Heart right ventricle (tissue), 16 donors: ENCODE data around the gene ENKD1. TPM values are rescaled to one million over a fixed set of nuclear protein-coding genes. Genes with fewer than 3 reads are reported as not detected.

Source experiments
- ATAC-seq, 8 donors: fragments of 200-7000 bp; cut with Tn5 transposase; one replicate each; pipeline ENCODE4 v1.9.1; 2020; ENCODE audit warnings: mild to moderate bottlenecking in 8 of 8, moderate library complexity in 8 of 8, moderate number of reproducible peaks in 1 of 8
- DNase-seq, 2 donors: peaks; one replicate each; pipeline ENCODE4 v3.0.0-alpha.2; 2020
- H3K27ac ChIP-seq, 10 donors: fragments of 200-600 bp; sonication (generic) in 2 of 10; one replicate each; pipeline versions ENCODE4 v1.5.0 to v1.8.0; 2020 to 2022; ENCODE audit warnings: mild to moderate bottlenecking in 3 of 10
- H3K27me3 ChIP-seq, 7 donors: fragments of 200-600 bp; one replicate each; pipeline ENCODE4 v1.8.0; 2021 to 2022; ENCODE audit warnings: mild to moderate bottlenecking in 2 of 7
- H3K36me3 ChIP-seq, 9 donors: fragments of 200-600 bp; sonication (generic) in 1 of 9; one replicate each; pipeline versions ENCODE4 v1.5.0 to v1.8.0; 2020 to 2022; ENCODE audit warnings: mild to moderate bottlenecking in 2 of 9
- H3K4me1 ChIP-seq, 9 donors: fragments of 200-600 bp; sonication (generic) in 1 of 9; one replicate each; pipeline versions ENCODE4 v1.5.0 to v1.8.0; 2020 to 2022; ENCODE audit warnings: mild to moderate bottlenecking in 4 of 9
- H3K4me3 ChIP-seq, 10 donors: fragments of 200-600 bp; sonication (generic) in 2 of 10; one replicate each; pipeline versions ENCODE4 v1.5.0 to v1.8.0; 2020 to 2022; ENCODE audit warnings: mild to moderate bottlenecking in 7 of 10, moderate library complexity in 2 of 10
- H3K9me3 ChIP-seq, 11 donors: fragments of 200-600 bp in 10 of 11; sonication (generic) in 2 of 11; one replicate each; pipeline versions ENCODE4 v1.5.0 to v1.8.0; 2013 to 2022; ENCODE audit warnings: mild to moderate bottlenecking in 2 of 11, control low read depth in 1 of 11, moderate library complexity in 1 of 11
- CTCF ChIP-seq, 9 donors: fragments of 200-600 bp; sonication (generic) in 2 of 9; IDR thresholded peaks; one replicate each; pipeline versions ENCODE4 v1.5.0 to v1.8.0; 2021 to 2022; ENCODE audit warnings: antibody characterized with exemption in 9 of 9, mild to moderate bottlenecking in 5 of 9, moderate library complexity in 1 of 9
- WGBS, 2 donors: extraction: QIAGEN DNeasy Blood & Tissue Kit; methylation state at CpG; one replicate each; pipeline ENCODE4 v1.1.7; 2013; ENCODE audit warnings: inconsistent platforms in 1 of 2; 5-methylcytosine and 5-hydroxymethylcytosine counted together
- intact Hi-C, 10 donors: fragments of 100-400 bp; cut with DNase I; formaldehyde crosslinking; loops; one replicate each; pipeline versions ENCODE4 v1.11.1 to v1.14.2; 2022
- polyA plus RNA-seq, 2 donors: library from polyadenylated mRNA; stranded (reverse); fragments of 200-250 nt; gene quantifications; one replicate each; pipeline ENCODE4 v1.2.3, GENCODE V29; 2013
- total RNA-seq, 10 donors: library from RNA; stranded (reverse); fragmentation: NEBNext Ultra II Directional in 3 of 10; extraction: Animal tissue kit (Norgen Biotek cat#: 25700) in 3 of 10; gene quantifications; one replicate each; pipeline versions ENCODE4 v1.2.1 to v1.2.4, GENCODE V29; 2021 to 2023
- donor health status: Arrhythmogenic right ventricular cardiomyopathy.
- donor health status: ischemic (EF 13 %, LVEDD 7.1; RV severe dilation, severe dysfunction).
- donor health status: healthy with polysubstance abuse.
- donor health status: DM: no; HTN: yes; CAD: no.
- donor health status: DM: no; HTN: no; CAD: no.
- donor health status: ischemic (EF 25% LVEDD 6.9; RV normal size, moderate dysfunction).
- donor health status: ischemic (EF 25% LVEDD 5.7; RV mildly dilated, moderate dysfunction).
- donor health status: healthy.
- donor health status: DM: yes; HTN: yes; CAD: no.
- donor health status: Ischemic cardiomyopathy.
- donor health status: ischemic (EF 35%, LVEDD 5.7; RV mildly dilated, moderate dysfunction).
- donor health status: nonischemic (EF 11% LVEDD 7.7; RV severe dilation, severe dysfunction).
- donor health status: DM: yes; HTN: yes; CAD: no.
- donor health status: PGD.
- donor health status: ischemic (EF 29% LVEDD 5.4; RV normal size, mild dysfunction).
- donor health status: nonischemic (EF 23%, LVEDD 6.1; RV moderate dilation, normal function).

Gene ENKD1
- total and polyA plus RNA-seq, 12 donors, result 3.6 to 30.9 (median 8.5) TPM

DNA sequence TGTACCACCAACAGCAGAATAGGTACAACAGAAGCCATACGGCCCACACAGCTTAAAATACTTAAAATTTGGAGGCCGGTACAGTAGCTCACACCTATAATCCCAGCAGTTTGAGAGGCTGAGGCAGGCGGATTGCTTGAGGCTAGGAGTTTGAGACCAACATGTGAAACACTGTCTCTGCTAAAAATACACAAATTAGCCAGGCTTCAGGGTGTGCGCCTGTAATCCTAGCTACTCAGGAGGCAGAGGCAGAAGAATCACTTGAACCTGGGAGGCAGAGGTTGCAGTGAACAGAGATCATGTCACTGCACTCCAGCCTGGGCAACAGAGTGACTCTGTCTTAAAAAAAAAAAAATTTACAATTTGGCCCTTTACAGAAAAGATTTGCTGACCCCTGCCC, 35.6 kb upstream of the ENKD1 start:
- intact Hi-C loops, result no loop called here
- no peak for ATAC-seq
- Histone ChIP-seq H3K36me3 (peaks cover 0 to 26% (median 0%) of the 10 kb centered on the region in 9 donors), H3K9me3 (peaks cover 0 to 11% (median 0%) of the 10 kb centered on the region in 11 donors), H3K27ac (no peak overlapping the region), H3K4me1 (peaks cover 0 to 20% (median 11%) of the 10 kb centered on the region in 9 donors), H3K4me3 (no peak overlapping the region), H3K27me3 (no peaks in the 10 kb centered on the region)
- TF ChIP-seq CTCF (IDR thresholded peaks at IDR 0.05), result no peak
- 94 to 96% methylated on average over 4 of the region's 4 CpGs for WGBS, 2 donors
- DNase-seq, result no peak

GRCh38 chr16:67701420-67701819, 34.9 kb upstream of the ENKD1 start:
- intact Hi-C loops, result no loop called here
- no peak overlapping the region for H3K27ac ChIP-seq
- WGBS, 2 donors, result 94 to 96% methylated on average over 1 of the region's 1 CpG

DNA sequence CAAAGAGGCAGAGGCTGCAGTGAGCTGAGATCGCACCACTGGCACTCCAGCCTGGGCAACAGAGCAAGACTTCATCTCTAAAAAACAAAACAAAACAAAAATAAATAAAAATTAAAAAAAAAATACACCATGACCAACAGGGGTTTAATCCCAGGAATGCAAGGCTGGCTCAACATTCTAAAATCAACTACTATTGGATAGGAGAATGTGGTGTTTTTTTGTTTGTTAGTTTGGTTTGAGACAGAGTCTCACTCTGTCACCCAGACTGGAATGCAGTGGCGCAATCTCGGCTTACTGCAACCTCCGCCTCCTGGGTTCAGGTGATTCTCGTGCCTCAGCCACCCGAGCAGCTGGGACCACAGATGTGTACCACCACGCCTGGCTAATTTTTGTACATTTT, 32.7 kb upstream of the ENKD1 start:
- no peak for DNase-seq
- intact Hi-C loops, result no loop called here
- Histone ChIP-seq H3K4me3 (no peak overlapping the region), H3K27me3 (no peaks in the 10 kb centered on the region), H3K4me1 (peaks cover 0 to 14% (median 7%) of the 10 kb centered on the region in 9 donors), H3K36me3 (peaks cover 0 to 26% (median 0%) of the 10 kb centered on the region in 9 donors), H3K9me3 (peaks cover 0 to 11% (median 0%) of the 10 kb centered on the region in 11 donors), H3K27ac (no peak overlapping the region)
- no peak for TF ChIP-seq CTCF (IDR thresholded peaks at IDR 0.05)
- 99% methylated on average over 7 of the region's 7 CpGs for WGBS, 2 donors
- no peak for ATAC-seq

More at GRCh38 chr16:67701420-67701819, 34.9 kb upstream of the ENKD1 start:
- peaks cover 0 to 20% (median 11%) of the 10 kb centered on the region in 9 donors for H3K4me1 ChIP-seq
- DNase-seq (no peak), ATAC-seq (no peak)
- H3K27me3 ChIP-seq, result no peaks in the 10 kb centered on the region
- peaks cover 0 to 11% (median 0%) of the 10 kb centered on the region in 11 donors for H3K9me3 ChIP-seq
- no peak for TF ChIP-seq CTCF (IDR thresholded peaks at IDR 0.05)
- H3K36me3 ChIP-seq, result peaks cover 0 to 29% (median 0%) of the 10 kb centered on the region in 9 donors
- no peak overlapping the region for H3K4me3 ChIP-seq

- Histone ChIP-seq H3K27me3 (no peaks in the 10 kb centered on the region), H3K4me1 (peaks cover 0 to 14% (median 0%) of the 10 kb centered on the region in 9 donors), H3K4me3 (no peak overlapping the region), H3K9me3 (peaks cover 0 to 11% (median 0%) of the 10 kb centered on the region in 11 donors), H3K36me3 (peaks cover 0 to 26% (median 0%) of the 10 kb centered on the region in 9 donors), H3K27ac (no peak overlapping the region)
- ATAC-seq (peak in 1 of 8 donors; percentile 30), DNase-seq (no peak)
- TF ChIP-seq CTCF (IDR thresholded peaks at IDR 0.05), result no peak
- WGBS, 2 donors, result 77 to 94% methylated on average over 4 of the region's 4 CpGs
- intact Hi-C loops, result no loop called here
Measured at GRCh38 chr16:67697422-67698185, 31.1 kb upstream of the ENKD1 start.
